OCI-LY7 (cell line): Measurements from ENCODE around the gene ZBTB32. TPM values are rescaled to one million over a fixed set of nuclear protein-coding genes. Genes with fewer than 3 reads are reported as not detected.

Source experiments
- BruUV-seq: library from RNA; stranded (reverse); fragments of 400-500 nt; replicated peaks from 2 replicates; lab custom pipeline; 2021; lab: Mats Ljungman, UMichigan
- CTCF ChIA-PET: fragments of 300-600 bp; sonication (Branson Sonifier 250); formaldehyde crosslinking; loops from one replicate; lab custom pipeline; 2022; ENCODE audit warnings: antibody characterized with exemption; ENCODE audit not compliant: unreplicated experiment; lab: Charles Lee
- POLR2A ChIA-PET: fragments of 300-600 bp; sonication (Branson Sonifier 250); formaldehyde crosslinking; loops from one replicate; lab custom pipeline; 2022; ENCODE audit warnings: antibody characterized with exemption; lab: Charles Lee
- DNase-seq: peaks from one replicate; pipeline ENCODE4 v3.0.0-alpha.2; 2015; ENCODE audit warnings: low spot score
- H2AFZ ChIP-seq: fragments of 200-600 bp; sonication (generic), shearing (Covaris generic); 2 replicates; pipeline ENCODE4 v1.6.1; 2014; ENCODE audit warnings: mild to moderate bottlenecking, antibody characterized with exemption, low read length, moderate library complexity
- H3K27ac ChIP-seq: fragments of 200-600 bp; sonication (generic); 2 replicates; pipeline ENCODE4 v1.5.1; 2014; ENCODE audit warnings: mixed run types, low read depth, mild to moderate bottlenecking, moderate library complexity, low read length, inconsistent platforms; ENCODE audit not compliant: poor library complexity, severe bottlenecking
- H3K36me3 ChIP-seq: fragments of 200-600 bp; sonication (generic); 2 replicates; pipeline ENCODE4 v1.6.1; 2014; ENCODE audit warnings: mild to moderate bottlenecking, antibody characterized with exemption, low read length, moderate library complexity, mixed read lengths; ENCODE audit not compliant: insufficient read depth
- H3K4me1 ChIP-seq: fragments of 200-600 bp; sonication (generic); 2 replicates; pipeline ENCODE4 v1.5.1; 2014; ENCODE audit warnings: mild to moderate bottlenecking, low read length; ENCODE audit not compliant: insufficient read depth, poor library complexity, severe bottlenecking
- H3K4me2 ChIP-seq: fragments of 200-600 bp; sonication (generic); 2 replicates; pipeline ENCODE4 v1.6.1; 2014; ENCODE audit warnings: mild to moderate bottlenecking, low read length
- H3K4me3 ChIP-seq: fragments of 200-600 bp; sonication (generic); 2 replicates; pipeline ENCODE4 v1.5.1; 2014; ENCODE audit warnings: mild to moderate bottlenecking, low read depth, low read length; ENCODE audit not compliant: poor library complexity, severe bottlenecking
- H3K79me2 ChIP-seq: fragments of 200-600 bp; sonication (generic); 2 replicates; pipeline ENCODE4 v1.6.1; 2016; ENCODE audit warnings: low read depth, mild to moderate bottlenecking, low read length, moderate library complexity, mixed read lengths; ENCODE audit not compliant: insufficient read depth
- H3K9me2 ChIP-seq: fragments of 200-600 bp; sonication (generic); 2 replicates; pipeline ENCODE4 v1.6.1; 2016; ENCODE audit warnings: mild to moderate bottlenecking, low read length, mixed read lengths; ENCODE audit not compliant: insufficient read depth
- H3K9me3 ChIP-seq: fragments of 200-600 bp; sonication (generic); 2 replicates; pipeline ENCODE4 v1.6.1; 2014; ENCODE audit warnings: mild to moderate bottlenecking, mixed run types, low read length, mixed read lengths
- H4K20me1 ChIP-seq: fragments of 200-600 bp; sonication (generic); 2 replicates; pipeline ENCODE4 v1.6.1; 2014; ENCODE audit warnings: mild to moderate bottlenecking, antibody characterized with exemption, low read length, moderate library complexity, mixed read lengths; ENCODE audit not compliant: insufficient read depth
- EZH2phosphoT487 ChIP-seq: fragments of 200-600 bp; sonication (generic); IDR thresholded peaks from 2 replicates; pipeline ENCODE4 v1.6.1; 2018; ENCODE audit warnings: low read depth, borderline replicate concordance, mild to moderate bottlenecking, mixed run types, antibody characterized with exemption, low read length, moderate library complexity, mixed read lengths
- intact Hi-C: fragments of 100-400 bp; cut with micrococcal nuclease; formaldehyde crosslinking; loops from one replicate; pipeline ENCODE4 v1.10.0; 2022; ENCODE audit not compliant: unreplicated experiment
- total RNA-seq, 2 experiments: library from RNA; depleted of rRNA in 1 of 2; stranded (reverse); fragments of >200 nt in 1 of 2; shearing (Covaris generic) in 1 of 2; gene quantifications; 2 replicates each; pipeline ENCODE4 v1.2.3, GENCODE V29; 2014 to 2022
- TF ChIP-seq, protein P1 (sequence below): fragments of 200-600 bp; sonication (generic); conservative IDR thresholded peaks from 2 replicates; pipeline ENCODE4 v1.5.1; 2014; ENCODE audit warnings: mild to moderate bottlenecking, antibody characterized with exemption, low read length, moderate library complexity, mixed read lengths

ZBTB32 gene
- total RNA-seq, 2 experiments from 2014 or later, result not detected

DNA sequence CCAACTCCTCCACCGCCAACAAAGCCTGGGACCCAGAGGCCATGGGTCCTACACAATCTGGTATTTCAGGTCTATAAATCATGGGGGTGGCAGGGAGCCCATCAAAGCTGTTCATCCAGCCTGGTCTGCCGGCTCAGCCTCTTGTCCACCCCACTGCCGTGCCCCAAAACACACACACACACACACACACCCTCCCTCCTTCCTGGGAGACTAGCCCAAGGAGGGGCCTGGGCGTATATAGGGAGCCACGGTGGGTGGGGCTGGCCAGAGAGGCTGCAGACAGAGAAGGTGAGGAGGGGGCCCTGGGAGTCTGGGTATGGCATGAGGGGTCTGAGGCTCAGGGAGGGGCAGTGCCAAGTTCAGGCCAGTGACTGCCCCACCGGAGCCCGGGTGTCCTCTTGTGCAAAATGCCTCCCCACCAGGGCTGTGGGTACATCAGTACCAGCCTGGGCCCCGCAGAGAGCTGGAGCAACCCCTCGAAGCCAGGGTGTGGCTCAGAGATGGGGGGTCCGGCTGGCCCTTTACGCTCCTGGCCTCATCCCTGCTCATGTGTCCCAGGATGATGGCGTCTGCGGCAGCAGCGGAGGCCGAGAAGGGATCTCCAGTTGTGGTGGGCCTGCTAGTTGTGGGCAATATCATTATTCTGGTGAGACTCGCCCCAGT is 38.0 kb upstream of the ZBTB32 start, which contains the start of gene UPK1A:
TSS of gene UPK1A (plus strand) at position 267 of the 663 bp plus-strand sequence. CDS start at position 563, 296 bp downstream.
- CTCF ChIA-PET, result no interaction called here
- no peaks in the 10 kb centered on the region for H3K9me2 ChIP-seq

DNA sequence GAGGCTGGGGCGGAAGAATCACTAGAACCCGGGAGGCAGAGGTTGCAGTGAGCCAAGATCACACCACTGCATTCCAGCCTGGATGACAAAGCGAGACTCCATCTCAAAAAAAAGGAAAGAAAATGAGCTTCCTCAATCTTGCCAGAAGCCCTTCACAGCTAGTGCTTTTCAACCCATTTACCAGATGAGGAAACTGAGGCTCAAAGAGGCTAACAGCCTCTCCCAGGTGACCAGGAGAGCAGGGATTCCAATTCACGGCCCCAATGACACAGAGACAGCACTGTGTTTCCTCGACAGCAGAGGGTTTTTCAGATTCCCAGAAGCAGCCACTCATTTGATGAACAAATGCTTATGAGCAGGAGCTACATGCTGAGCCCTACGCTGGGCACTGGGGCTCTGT is 34.8 kb upstream of the ZBTB32 start:
- intact Hi-C loops, result no loop called here
- DNase-seq, result no peak
- no peaks in the 10 kb centered on the region for H3K9me3 ChIP-seq
- no peak overlapping the region for H3K27ac ChIP-seq
- POLR2A ChIA-PET, result no interaction called here
- H3K4me1 ChIP-seq, result no peaks in the 10 kb centered on the region
- H2AFZ ChIP-seq, result no peak overlapping the region
- no peak overlapping the region for H3K4me3 ChIP-seq
- no peaks in the 10 kb centered on the region for H3K36me3 ChIP-seq
- no TSS peak for BruUV-seq
- CTCF ChIA-PET, result no interaction called here
- no peaks in the 10 kb centered on the region for H3K9me2 ChIP-seq
- TF ChIP-seq, protein P1, sequence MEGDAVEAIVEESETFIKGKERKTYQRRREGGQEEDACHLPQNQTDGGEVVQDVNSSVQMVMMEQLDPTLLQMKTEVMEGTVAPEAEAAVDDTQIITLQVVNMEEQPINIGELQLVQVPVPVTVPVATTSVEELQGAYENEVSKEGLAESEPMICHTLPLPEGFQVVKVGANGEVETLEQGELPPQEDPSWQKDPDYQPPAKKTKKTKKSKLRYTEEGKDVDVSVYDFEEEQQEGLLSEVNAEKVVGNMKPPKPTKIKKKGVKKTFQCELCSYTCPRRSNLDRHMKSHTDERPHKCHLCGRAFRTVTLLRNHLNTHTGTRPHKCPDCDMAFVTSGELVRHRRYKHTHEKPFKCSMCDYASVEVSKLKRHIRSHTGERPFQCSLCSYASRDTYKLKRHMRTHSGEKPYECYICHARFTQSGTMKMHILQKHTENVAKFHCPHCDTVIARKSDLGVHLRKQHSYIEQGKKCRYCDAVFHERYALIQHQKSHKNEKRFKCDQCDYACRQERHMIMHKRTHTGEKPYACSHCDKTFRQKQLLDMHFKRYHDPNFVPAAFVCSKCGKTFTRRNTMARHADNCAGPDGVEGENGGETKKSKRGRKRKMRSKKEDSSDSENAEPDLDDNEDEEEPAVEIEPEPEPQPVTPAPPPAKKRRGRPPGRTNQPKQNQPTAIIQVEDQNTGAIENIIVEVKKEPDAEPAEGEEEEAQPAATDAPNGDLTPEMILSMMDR, result no peak
- TF ChIP-seq EZH2phosphoT487, result no peak
- no peak overlapping the region for H3K4me2 ChIP-seq
- no peaks in the 10 kb centered on the region for H4K20me1 ChIP-seq
- H3K79me2 ChIP-seq, result no peaks in the 10 kb centered on the region

More for the DNA sequence above, 38.0 kb upstream of the ZBTB32 start, which contains the start of gene UPK1A:
- no peak within 1 kb of the TSS for H2AFZ ChIP-seq
- no peaks in the 10 kb centered on the region for H4K20me1 ChIP-seq
- DNase-seq, result no peak
- H3K79me2 ChIP-seq, result no peaks in the 10 kb centered on the region
- intact Hi-C loops, result no loop called here
- no peak within 1 kb of the TSS for H3K27ac ChIP-seq
- H3K36me3 ChIP-seq, result peaks cover 19% of the 10 kb centered on the region
- TF ChIP-seq, protein P1, result no peak
- TF ChIP-seq EZH2phosphoT487, result no peak
- POLR2A ChIA-PET, result no interaction called here
- BruUV-seq, result no TSS peak
- H3K4me2 ChIP-seq, result no peak within 1 kb of the TSS
- H3K4me3 ChIP-seq, result no peak within 1 kb of the TSS
- H3K9me3 ChIP-seq, result no peaks in the 10 kb centered on the region
- H3K4me1 ChIP-seq, result no peaks in the 10 kb centered on the region

DNA sequence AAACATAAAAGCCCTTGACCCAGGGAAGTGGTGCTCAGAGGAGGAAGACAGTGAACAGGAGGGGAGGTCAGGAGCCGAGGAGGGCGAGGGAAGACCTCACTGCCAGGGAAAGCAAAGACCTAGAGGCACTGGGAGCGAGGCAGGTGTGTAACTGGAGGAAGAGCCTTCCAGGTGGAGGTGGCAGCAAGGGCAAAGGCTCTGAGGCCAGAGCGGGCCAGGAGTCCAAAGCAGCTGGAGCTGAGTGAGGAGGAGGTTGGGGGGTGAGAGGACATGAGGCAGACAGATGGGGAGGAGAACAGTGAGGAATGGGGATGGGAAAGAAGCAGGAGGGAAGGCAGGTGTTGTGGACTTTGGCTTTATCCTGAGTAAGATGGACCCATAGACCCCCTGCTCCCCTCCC is 34.4 kb upstream of the ZBTB32 start:
- no peaks in the 10 kb centered on the region for H3K4me1 ChIP-seq
- H2AFZ ChIP-seq, result no peak overlapping the region
- POLR2A ChIA-PET, result no interaction called here
- intact Hi-C loops, result no loop called here
- no peaks in the 10 kb centered on the region for H3K79me2 ChIP-seq
- no peaks in the 10 kb centered on the region for H3K36me3 ChIP-seq
- no peaks in the 10 kb centered on the region for H3K9me3 ChIP-seq
- no peaks in the 10 kb centered on the region for H4K20me1 ChIP-seq
- no peak overlapping the region for H3K4me3 ChIP-seq
- TF ChIP-seq, protein P1, result no peak
- no peak for DNase-seq
- BruUV-seq, result no TSS peak
- CTCF ChIA-PET, result no interaction called here
- no peaks in the 10 kb centered on the region for H3K9me2 ChIP-seq
- H3K27ac ChIP-seq, result no peak overlapping the region
- no peak overlapping the region for H3K4me2 ChIP-seq
